ENCODE measurements around the gene PI16. TPM values are rescaled to one million over a fixed set of nuclear protein-coding genes. Genes with fewer than 3 reads are reported as not detected.

Gene PI16
- total and polyA plus RNA-seq, 2 experiments from 2014 or later: 0.50 TPM; not detected in 1

- H3K4me3 Mint-ChIP-seq: no peak overlapping the region
- Histone ChIP-seq H3K27ac (ENCODE audit: low read depth) (no peak overlapping the region), H3K36me3 (ENCODE audit: insufficient read depth) (peaks cover 56% of the 10 kb centered on the region), H3K9me2 (ENCODE audit: insufficient read depth) (no peaks in the 10 kb centered on the region), H4K20me1 (replicated peaks; ENCODE audit: insufficient read depth) (peaks cover 34% of the 10 kb centered on the region), H3K4me1 (ENCODE audit: insufficient read depth) (peaks cover 20% of the 10 kb centered on the region), H3K4me2 (no peak overlapping the region), H3K27me3 (ENCODE audit: insufficient read depth) (no peaks in the 10 kb centered on the region), H3K79me2 (replicated peaks; ENCODE audit: insufficient read depth) (peaks cover 34% of the 10 kb centered on the region), H3K4me3 (no peak overlapping the region), H3F3A (replicated peaks; ENCODE audit: low read depth) (peaks cover 4% of the 10 kb centered on the region), H2AFZ (no peak overlapping the region)
- DNase-seq (ENCODE audit: low spot score) (no peak), ATAC-seq (no peak)
- H3K36me3 Mint-ChIP-seq (ENCODE audit: low read depth): peaks cover 75% of the 10 kb centered on the region
- H3K9me3 Mint-ChIP-seq: no peaks in the 10 kb centered on the region
- H3K27ac Mint-ChIP-seq: no peak overlapping the region
- H3K27me3 Mint-ChIP-seq (ENCODE audit: insufficient read depth, low read depth, poor library complexity): peaks cover 7% of the 10 kb centered on the region
- TF ChIP-seq STAT1 (IDR thresholded peaks at IDR 0.05; ENCODE audit: unreplicated experiment) (no peak), NANOG (IDR thresholded peaks at IDR 0.05; ENCODE audit: borderline replicate concordance) (no peak), CREB1 (CRISPR knock-in tag; IDR thresholded peaks at IDR 0.05; ENCODE audit: low read depth) (no peak), POLR2AphosphoS5 (IDR thresholded peaks at IDR 0.05; ENCODE audit: low read depth) (no peak), JUNB (IDR thresholded peaks at IDR 0.05; ENCODE audit: unreplicated experiment) (no peak), EZH2 (IDR thresholded peaks at IDR 0.05; ENCODE audit: low read depth, unreplicated experiment) (no peak), ETS1 (IDR thresholded peaks at IDR 0.05) (no peak), ZNF331 (CRISPR knock-in tag; IDR thresholded peaks at IDR 0.05; ENCODE audit: low read depth) (no peak), ZNF114 (CRISPR knock-in tag; IDR thresholded peaks at IDR 0.05) (no peak), EZH2phosphoT487 (IDR thresholded peaks at IDR 0.05; ENCODE audit: unreplicated experiment) (no peak)
- TF ChIP-seq, protein P1, sequence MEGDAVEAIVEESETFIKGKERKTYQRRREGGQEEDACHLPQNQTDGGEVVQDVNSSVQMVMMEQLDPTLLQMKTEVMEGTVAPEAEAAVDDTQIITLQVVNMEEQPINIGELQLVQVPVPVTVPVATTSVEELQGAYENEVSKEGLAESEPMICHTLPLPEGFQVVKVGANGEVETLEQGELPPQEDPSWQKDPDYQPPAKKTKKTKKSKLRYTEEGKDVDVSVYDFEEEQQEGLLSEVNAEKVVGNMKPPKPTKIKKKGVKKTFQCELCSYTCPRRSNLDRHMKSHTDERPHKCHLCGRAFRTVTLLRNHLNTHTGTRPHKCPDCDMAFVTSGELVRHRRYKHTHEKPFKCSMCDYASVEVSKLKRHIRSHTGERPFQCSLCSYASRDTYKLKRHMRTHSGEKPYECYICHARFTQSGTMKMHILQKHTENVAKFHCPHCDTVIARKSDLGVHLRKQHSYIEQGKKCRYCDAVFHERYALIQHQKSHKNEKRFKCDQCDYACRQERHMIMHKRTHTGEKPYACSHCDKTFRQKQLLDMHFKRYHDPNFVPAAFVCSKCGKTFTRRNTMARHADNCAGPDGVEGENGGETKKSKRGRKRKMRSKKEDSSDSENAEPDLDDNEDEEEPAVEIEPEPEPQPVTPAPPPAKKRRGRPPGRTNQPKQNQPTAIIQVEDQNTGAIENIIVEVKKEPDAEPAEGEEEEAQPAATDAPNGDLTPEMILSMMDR (conservative IDR thresholded peaks at IDR 0.05; ENCODE audit: low read depth in 2 of 2): no peak
- TF ChIP-seq, protein P2, sequence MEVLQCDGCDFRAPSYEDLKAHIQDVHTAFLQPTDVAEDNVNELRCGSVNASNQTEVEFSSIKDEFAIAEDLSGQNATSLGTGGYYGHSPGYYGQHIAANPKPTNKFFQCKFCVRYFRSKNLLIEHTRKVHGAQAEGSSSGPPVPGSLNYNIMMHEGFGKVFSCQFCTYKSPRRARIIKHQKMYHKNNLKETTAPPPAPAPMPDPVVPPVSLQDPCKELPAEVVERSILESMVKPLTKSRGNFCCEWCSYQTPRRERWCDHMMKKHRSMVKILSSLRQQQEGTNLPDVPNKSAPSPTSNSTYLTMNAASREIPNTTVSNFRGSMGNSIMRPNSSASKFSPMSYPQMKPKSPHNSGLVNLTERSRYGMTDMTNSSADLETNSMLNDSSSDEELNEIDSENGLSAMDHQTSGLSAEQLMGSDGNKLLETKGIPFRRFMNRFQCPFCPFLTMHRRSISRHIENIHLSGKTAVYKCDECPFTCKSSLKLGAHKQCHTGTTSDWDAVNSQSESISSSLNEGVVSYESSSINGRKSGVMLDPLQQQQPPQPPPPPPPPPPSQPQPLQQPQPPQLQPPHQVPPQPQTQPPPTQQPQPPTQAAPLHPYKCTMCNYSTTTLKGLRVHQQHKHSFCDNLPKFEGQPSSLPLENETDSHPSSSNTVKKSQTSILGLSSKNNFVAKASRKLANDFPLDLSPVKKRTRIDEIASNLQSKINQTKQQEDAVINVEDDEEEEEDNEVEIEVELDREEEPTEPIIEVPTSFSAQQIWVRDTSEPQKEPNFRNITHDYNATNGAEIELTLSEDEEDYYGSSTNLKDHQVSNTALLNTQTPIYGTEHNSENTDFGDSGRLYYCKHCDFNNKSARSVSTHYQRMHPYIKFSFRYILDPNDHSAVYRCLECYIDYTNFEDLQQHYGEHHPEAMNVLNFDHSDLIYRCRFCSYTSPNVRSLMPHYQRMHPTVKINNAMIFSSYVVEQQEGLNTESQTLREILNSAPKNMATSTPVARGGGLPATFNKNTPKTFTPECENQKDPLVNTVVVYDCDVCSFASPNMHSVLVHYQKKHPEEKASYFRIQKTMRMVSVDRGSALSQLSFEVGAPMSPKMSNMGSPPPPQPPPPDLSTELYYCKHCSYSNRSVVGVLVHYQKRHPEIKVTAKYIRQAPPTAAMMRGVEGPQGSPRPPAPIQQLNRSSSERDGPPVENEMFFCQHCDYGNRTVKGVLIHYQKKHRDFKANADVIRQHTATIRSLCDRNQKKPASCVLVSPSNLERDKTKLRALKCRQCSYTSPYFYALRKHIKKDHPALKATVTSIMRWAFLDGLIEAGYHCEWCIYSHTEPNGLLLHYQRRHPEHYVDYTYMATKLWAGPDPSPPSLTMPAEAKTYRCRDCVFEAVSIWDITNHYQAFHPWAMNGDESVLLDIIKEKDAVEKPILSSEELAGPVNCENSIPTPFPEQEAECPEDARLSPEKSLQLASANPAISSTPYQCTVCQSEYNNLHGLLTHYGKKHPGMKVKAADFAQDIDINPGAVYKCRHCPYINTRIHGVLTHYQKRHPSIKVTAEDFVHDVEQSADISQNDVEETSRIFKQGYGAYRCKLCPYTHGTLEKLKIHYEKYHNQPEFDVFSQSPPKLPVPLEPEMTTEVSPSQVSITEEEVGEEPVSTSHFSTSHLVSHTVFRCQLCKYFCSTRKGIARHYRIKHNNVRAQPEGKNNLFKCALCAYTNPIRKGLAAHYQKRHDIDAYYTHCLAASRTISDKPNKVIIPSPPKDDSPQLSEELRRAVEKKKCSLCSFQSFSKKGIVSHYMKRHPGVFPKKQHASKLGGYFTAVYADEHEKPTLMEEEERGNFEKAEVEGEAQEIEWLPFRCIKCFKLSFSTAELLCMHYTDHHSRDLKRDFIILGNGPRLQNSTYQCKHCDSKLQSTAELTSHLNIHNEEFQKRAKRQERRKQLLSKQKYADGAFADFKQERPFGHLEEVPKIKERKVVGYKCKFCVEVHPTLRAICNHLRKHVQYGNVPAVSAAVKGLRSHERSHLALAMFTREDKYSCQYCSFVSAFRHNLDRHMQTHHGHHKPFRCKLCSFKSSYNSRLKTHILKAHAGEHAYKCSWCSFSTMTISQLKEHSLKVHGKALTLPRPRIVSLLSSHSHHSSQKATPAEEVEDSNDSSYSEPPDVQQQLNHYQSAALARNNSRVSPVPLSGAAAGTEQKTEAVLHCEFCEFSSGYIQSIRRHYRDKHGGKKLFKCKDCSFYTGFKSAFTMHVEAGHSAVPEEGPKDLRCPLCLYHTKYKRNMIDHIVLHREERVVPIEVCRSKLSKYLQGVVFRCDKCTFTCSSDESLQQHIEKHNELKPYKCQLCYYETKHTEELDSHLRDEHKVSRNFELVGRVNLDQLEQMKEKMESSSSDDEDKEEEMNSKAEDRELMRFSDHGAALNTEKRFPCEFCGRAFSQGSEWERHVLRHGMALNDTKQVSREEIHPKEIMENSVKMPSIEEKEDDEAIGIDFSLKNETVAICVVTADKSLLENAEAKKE (CRISPR knock-in tag; IDR thresholded peaks at IDR 0.05): no peak
- TF ChIP-seq, protein P3, sequence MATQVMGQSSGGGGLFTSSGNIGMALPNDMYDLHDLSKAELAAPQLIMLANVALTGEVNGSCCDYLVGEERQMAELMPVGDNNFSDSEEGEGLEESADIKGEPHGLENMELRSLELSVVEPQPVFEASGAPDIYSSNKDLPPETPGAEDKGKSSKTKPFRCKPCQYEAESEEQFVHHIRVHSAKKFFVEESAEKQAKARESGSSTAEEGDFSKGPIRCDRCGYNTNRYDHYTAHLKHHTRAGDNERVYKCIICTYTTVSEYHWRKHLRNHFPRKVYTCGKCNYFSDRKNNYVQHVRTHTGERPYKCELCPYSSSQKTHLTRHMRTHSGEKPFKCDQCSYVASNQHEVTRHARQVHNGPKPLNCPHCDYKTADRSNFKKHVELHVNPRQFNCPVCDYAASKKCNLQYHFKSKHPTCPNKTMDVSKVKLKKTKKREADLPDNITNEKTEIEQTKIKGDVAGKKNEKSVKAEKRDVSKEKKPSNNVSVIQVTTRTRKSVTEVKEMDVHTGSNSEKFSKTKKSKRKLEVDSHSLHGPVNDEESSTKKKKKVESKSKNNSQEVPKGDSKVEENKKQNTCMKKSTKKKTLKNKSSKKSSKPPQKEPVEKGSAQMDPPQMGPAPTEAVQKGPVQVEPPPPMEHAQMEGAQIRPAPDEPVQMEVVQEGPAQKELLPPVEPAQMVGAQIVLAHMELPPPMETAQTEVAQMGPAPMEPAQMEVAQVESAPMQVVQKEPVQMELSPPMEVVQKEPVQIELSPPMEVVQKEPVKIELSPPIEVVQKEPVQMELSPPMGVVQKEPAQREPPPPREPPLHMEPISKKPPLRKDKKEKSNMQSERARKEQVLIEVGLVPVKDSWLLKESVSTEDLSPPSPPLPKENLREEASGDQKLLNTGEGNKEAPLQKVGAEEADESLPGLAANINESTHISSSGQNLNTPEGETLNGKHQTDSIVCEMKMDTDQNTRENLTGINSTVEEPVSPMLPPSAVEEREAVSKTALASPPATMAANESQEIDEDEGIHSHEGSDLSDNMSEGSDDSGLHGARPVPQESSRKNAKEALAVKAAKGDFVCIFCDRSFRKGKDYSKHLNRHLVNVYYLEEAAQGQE (IDR thresholded peaks at IDR 0.05; ENCODE audit: unreplicated experiment): no peak
- peaks cover 26% of the 10 kb centered on the region for H3K4me1 Mint-ChIP-seq
Measured at GRCh38 chr6:36976509-36976908, 22.0 kb downstream of the PI16 start.

Measured in GM23338 (cell line).